Smooth muscle cell (in vitro differentiated cells): Measurements from ENCODE around the gene C1QTNF7. TPM values are rescaled to one million over a fixed set of nuclear protein-coding genes. Genes with fewer than 3 reads are reported as not detected.
A peak's percentile ranks its signal among the peaks of the same experiment; 100 is the strongest.

Experiments
- DNase-seq: peaks from one replicate; lab custom pipeline; 2025; ENCODE audit not compliant: unreplicated experiment; lab: John Stamatoyannopoulos, UW
- H2AFZ ChIP-seq: fragments of 200-600 bp; sonication (generic); 2 replicates; pipeline ENCODE4 v1.6.0; 2016; ENCODE audit warnings: antibody characterized with exemption, low read depth, mild to moderate bottlenecking
- H3F3A ChIP-seq: fragments of 200-600 bp; sonication (generic); 2 replicates; pipeline ENCODE4 v1.6.0; 2017; ENCODE audit warnings: antibody characterized with exemption, low read depth
- H3K27ac ChIP-seq: fragments of 200-600 bp; sonication (generic); 2 replicates; pipeline ENCODE4 v1.5.1; 2016; ENCODE audit warnings: low read depth, mild to moderate bottlenecking
- H3K27me3 ChIP-seq: fragments of 200-600 bp; sonication (generic); 2 replicates; pipeline ENCODE4 v1.6.1; 2016; ENCODE audit warnings: low read depth, mild to moderate bottlenecking
- H3K36me3 ChIP-seq: fragments of 200-600 bp; sonication (generic); 2 replicates; pipeline ENCODE4 v1.5.1; 2016; ENCODE audit warnings: low read depth
- H3K4me1 ChIP-seq: fragments of 200-600 bp; sonication (generic); 2 replicates; pipeline ENCODE4 v1.5.1; 2016; ENCODE audit warnings: low read depth
- H3K4me2 ChIP-seq: fragments of 200-600 bp; sonication (generic); 2 replicates; pipeline ENCODE4 v1.6.0; 2016; ENCODE audit warnings: mild to moderate bottlenecking
- H3K4me3 ChIP-seq: fragments of 200-600 bp; sonication (generic); 2 replicates; pipeline ENCODE4 v1.5.1; 2016; ENCODE audit warnings: mild to moderate bottlenecking
- H3K79me2 ChIP-seq: fragments of 200-600 bp; sonication (generic); 2 replicates; pipeline ENCODE4 v1.6.0; 2016; ENCODE audit warnings: low read depth, mild to moderate bottlenecking
- H3K9ac ChIP-seq: fragments of 200-600 bp; sonication (generic); 2 replicates; pipeline ENCODE4 v1.6.0; 2016; ENCODE audit warnings: low read depth
- H3K9me3 ChIP-seq: fragments of 200-600 bp; sonication (generic); replicated peaks from 2 replicates; pipeline ENCODE4 v1.5.1; 2016; ENCODE audit warnings: low read depth
- H4K20me1 ChIP-seq: fragments of 200-600 bp; sonication (generic); 2 replicates; pipeline ENCODE4 v1.6.0; 2016; ENCODE audit warnings: low read depth
- CTCF ChIP-seq: fragments of 200-600 bp; sonication (generic); IDR thresholded peaks from 2 replicates; pipeline ENCODE4 v1.5.1; 2017; ENCODE audit warnings: borderline replicate concordance, mild to moderate bottlenecking, antibody characterized with exemption; ENCODE audit not compliant: insufficient read depth, poor library complexity, severe bottlenecking
- whole genome bisulfite sequencing: methylation state at CpG from one replicate; pipeline ENCODE4 v1.1.7; 2016; ENCODE audit warnings: low lambda C conversion rate; 5-methylcytosine and 5-hydroxymethylcytosine counted together
- polyA plus RNA-seq: library from polyadenylated mRNA; unstranded; fragments of >200 nt; fragmentation: Nextera tagmentation; extraction: Ambion mirVana; gene quantifications from 2 replicates; pipeline ENCODE4 v1.2.1, GENCODE V29; 2016
- total RNA-seq: library from RNA; depleted of rRNA; stranded (reverse); fragments of >200 nt; gene quantifications from 2 replicates; pipeline ENCODE4 v1.2.3, GENCODE V29; 2014

The C1QTNF7 gene
- total and polyA plus RNA-seq, 2 experiments from 2014 or later, result 2.3 to 5.3 TPM

GRCh38 chr4:15392053-15392805 lies 35.6 kb upstream of the C1QTNF7 start:
- DNase-seq, result no peak
- Histone ChIP-seq H3F3A (no peaks in the 10 kb centered on the region), H3K27ac (no peak overlapping the region), H3K27me3 (no peaks in the 10 kb centered on the region), H2AFZ (no peak overlapping the region), H4K20me1 (no peaks in the 10 kb centered on the region), H3K36me3 (no peaks in the 10 kb centered on the region), H3K9me3 (no peaks in the 10 kb centered on the region), H3K4me1 (no peaks in the 10 kb centered on the region), H3K4me2 (no peak overlapping the region), H3K9ac (no peak overlapping the region), H3K79me2 (no peaks in the 10 kb centered on the region), H3K4me3 (no peak overlapping the region)
- no peak for TF ChIP-seq CTCF
- WGBS, result 96% methylated on average over 8 of the region's 8 CpGs

- no peak overlapping the region for H2AFZ ChIP-seq
- no peaks in the 10 kb centered on the region for H3K4me1 ChIP-seq
- no peak overlapping the region for H3K4me2 ChIP-seq
- H3K9me3 ChIP-seq, result no peaks in the 10 kb centered on the region
- no peaks in the 10 kb centered on the region for H3K36me3 ChIP-seq
- no peaks in the 10 kb centered on the region for H3F3A ChIP-seq
- DNase-seq, result no peak
- TF ChIP-seq CTCF, result no peak
- H3K9ac ChIP-seq, result no peak overlapping the region
- 79% methylated on average over 4 of the region's 4 CpGs for WGBS
- H3K27ac ChIP-seq, result no peak overlapping the region
- no peaks in the 10 kb centered on the region for H3K27me3 ChIP-seq
- H3K79me2 ChIP-seq, result no peaks in the 10 kb centered on the region
- no peak overlapping the region for H3K4me3 ChIP-seq
- H4K20me1 ChIP-seq, result no peaks in the 10 kb centered on the region
These were observed 32.5 kb upstream of the C1QTNF7 start for GRCh38 chr4:15395311-15395710.

GRCh38 chr4:15396157-15396800 lies 31.6 kb upstream of the C1QTNF7 start:
- Histone ChIP-seq H3K4me1 (no peaks in the 10 kb centered on the region), H3K4me2 (no peak overlapping the region), H4K20me1 (no peaks in the 10 kb centered on the region), H2AFZ (no peak overlapping the region), H3K9ac (no peak overlapping the region), H3K27ac (no peak overlapping the region), H3F3A (no peaks in the 10 kb centered on the region), H3K27me3 (no peaks in the 10 kb centered on the region), H3K4me3 (no peak overlapping the region), H3K79me2 (no peaks in the 10 kb centered on the region), H3K36me3 (no peaks in the 10 kb centered on the region), H3K9me3 (no peaks in the 10 kb centered on the region)
- TF ChIP-seq CTCF, result peak; percentile 63
- no peak for DNase-seq
- 54% methylated on average over 4 of the region's 4 CpGs for WGBS
